Left lobe of liver (tissue), 2 donors: ENCODE results near the gene WDFY4. TPM values are rescaled to one million over a fixed set of nuclear protein-coding genes. Genes with fewer than 3 reads are reported as not detected.

Source experiments
- ATAC-seq: fragments of 200-7000 bp; cut with Tn5 transposase; one replicate; pipeline ENCODE4 v1.9.1; 2020; ENCODE audit warnings: mild to moderate bottlenecking, moderate library complexity
- DNase-seq: peaks from one replicate; pipeline ENCODE4 v3.0.0-alpha.2; 2020; ENCODE audit warnings: low spot score
- total RNA-seq: library from RNA; stranded (reverse); gene quantifications from one replicate; pipeline ENCODE4 v1.2.1, GENCODE V29; 2021
- donor health status: DM: no; HTN: no; CAD: no; lungs with moderate emphysema.
- donor health status: DM: no; HTN: yes; CAD: no.

WDFY4 gene
- total RNA-seq, 1 donor from 2014 or later = 1.3 TPM

GRCh38 chr10:48896756-48897440, 212.2 kb downstream of the WDFY4 start:
- no peak for ATAC-seq

GRCh38 chr10:48897441-48897790, 212.7 kb downstream of the WDFY4 start:
- DNase-seq (no peak), ATAC-seq (no peak)

More at GRCh38 chr10:48896756-48897440, 212.2 kb downstream of the WDFY4 start:
- peak; percentile 43 for DNase-seq

GRCh38 chr10:48898426-48898825, 213.8 kb downstream of the WDFY4 start:
- ATAC-seq (no peak), DNase-seq (no peak)

- no peak for ATAC-seq
- DNase-seq = no peak
Observed at GRCh38 chr10:48899781-48900180, 215.1 kb downstream of the WDFY4 start.

- DNase-seq (no peak), ATAC-seq (peak; percentile 30)
Observed at GRCh38 chr10:48900371-48900801, 215.7 kb downstream of the WDFY4 start.

GRCh38 chr10:48901319-48901718, 216.6 kb downstream of the WDFY4 start:
- no peak for ATAC-seq
- DNase-seq = no peak

GRCh38 chr10:48902096-48902495, 217.4 kb downstream of the WDFY4 start:
- ATAC-seq = no peak
- no peak for DNase-seq

- DNase-seq = no peak
- no peak for ATAC-seq
Observed at GRCh38 chr10:48903151-48903550, 218.5 kb downstream of the WDFY4 start.

GRCh38 chr10:48904861-48905260, 220.2 kb downstream of the WDFY4 start:
- ATAC-seq = no peak
- DNase-seq = no peak

- no peak for DNase-seq
- ATAC-seq = no peak
Observed at GRCh38 chr10:48905311-48905710, 220.6 kb downstream of the WDFY4 start.

GRCh38 chr10:48906841-48907240, 222.2 kb downstream of the WDFY4 start:
- no peak for DNase-seq

GRCh38 chr10:48907730-48908129, 223.1 kb downstream of the WDFY4 start:
- DNase-seq (no peak), ATAC-seq (no peak)

More at GRCh38 chr10:48906841-48907240, 222.2 kb downstream of the WDFY4 start:
- no peak for ATAC-seq

- DNase-seq (no peak), ATAC-seq (no peak)
Observed at GRCh38 chr10:48910548-48910947, 225.9 kb downstream of the WDFY4 start.

- no peak for ATAC-seq
Observed at GRCh38 chr10:48913674-48914073, 229.0 kb downstream of the WDFY4 start.

GRCh38 chr10:48923748-48924147, 239.1 kb downstream of the WDFY4 start:
- no peak for DNase-seq
- ATAC-seq = no peak

More at GRCh38 chr10:48913674-48914073, 229.0 kb downstream of the WDFY4 start:
- DNase-seq = no peak

GRCh38 chr10:48924988-48925387, 240.3 kb downstream of the WDFY4 start:
- DNase-seq (no peak), ATAC-seq (no peak)

GRCh38 chr10:48926255-48926654, 241.6 kb downstream of the WDFY4 start:
- no peak for DNase-seq
- ATAC-seq = no peak

- no peak for ATAC-seq
- DNase-seq = no peak
Observed at GRCh38 chr10:48926764-48927540, 242.3 kb downstream of the WDFY4 start.

- DNase-seq (no peak), ATAC-seq (no peak)
Observed at GRCh38 chr10:48929413-48929990, 244.8 kb downstream of the WDFY4 start.

GRCh38 chr10:48931188-48931587, 246.5 kb downstream of the WDFY4 start:
- DNase-seq = no peak
- no peak for ATAC-seq

GRCh38 chr10:48932831-48933664, 248.4 kb downstream of the WDFY4 start:
- DNase-seq (no peak), ATAC-seq (no peak)
